ENCODE data around the gene CASZ1.

The CASZ1 gene

GRCh38 chr1:10667861-10668761, 128.3 kb downstream of the CASZ1 start:
- no peak for DNase-seq

DNA sequence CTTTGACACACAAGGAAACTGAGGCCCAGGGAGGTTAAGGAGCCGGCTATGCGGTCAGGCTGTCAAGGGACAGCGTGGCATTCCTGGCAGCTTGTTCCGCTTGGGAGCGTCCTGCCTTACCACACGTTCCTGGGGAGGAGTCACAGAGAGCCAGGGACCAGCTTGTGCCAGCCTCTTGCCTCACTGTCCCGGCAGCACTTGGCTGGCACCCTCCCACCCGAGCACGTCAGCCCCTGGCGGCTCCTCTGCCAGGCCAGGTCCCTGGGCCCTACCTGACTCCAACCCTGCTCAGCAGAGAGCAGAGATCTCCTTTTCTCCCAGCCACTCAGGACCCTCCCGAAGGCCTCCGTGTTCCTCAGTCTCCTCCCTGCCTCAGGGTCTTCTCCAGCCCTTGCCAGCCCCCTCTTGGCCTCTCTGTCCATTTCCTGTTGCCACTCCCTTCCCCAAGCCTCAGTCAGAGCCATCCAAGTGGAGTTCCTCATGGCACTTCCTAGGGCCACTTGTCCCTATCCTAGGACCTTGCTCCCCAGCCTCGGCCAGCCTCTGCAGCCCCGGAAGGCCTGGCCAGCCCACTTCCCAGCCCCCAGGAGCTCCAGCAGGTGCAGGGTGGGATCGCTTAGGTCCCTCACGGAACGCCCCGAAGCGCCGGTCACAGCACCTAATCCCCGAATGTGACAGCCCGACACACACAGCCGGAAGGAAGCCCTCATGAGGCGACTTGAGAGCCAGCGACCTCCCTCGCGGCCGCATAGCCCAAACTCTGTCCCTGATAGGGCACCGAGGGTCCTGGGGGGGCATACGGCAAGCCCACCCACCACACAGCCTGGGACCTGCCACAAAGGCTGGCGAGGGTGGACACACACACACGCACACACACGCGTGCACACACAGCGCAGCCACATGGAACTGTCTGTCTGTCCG, 130.3 kb downstream of the CASZ1 start:
- DNase-seq, result no peak

GRCh38 chr1:10665226-10665625, 131.2 kb downstream of the CASZ1 start:
- no peak for DNase-seq

- DNase-seq, result no peak
Measured at GRCh38 chr1:10664251-10664650, 132.2 kb downstream of the CASZ1 start.

DNA sequence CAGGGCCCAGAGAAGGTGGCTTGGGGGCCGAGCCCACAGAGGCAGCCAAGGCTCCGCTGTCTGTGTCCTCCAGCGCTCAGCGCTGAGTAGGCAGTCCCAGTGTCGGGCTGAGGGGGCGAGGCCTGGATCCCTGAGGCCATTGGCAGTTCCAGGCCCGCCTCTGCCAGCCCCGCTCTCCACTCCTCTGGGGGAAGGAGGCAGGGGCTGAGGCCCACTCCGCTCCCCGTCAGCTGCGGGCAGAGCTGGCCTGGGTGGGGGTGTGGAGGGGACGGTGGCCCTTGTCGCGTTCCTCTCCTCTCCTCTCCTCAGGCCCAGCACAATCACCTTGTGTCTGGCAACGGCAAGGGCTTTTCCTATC, 132.8 kb downstream of the CASZ1 start:
- no peak for DNase-seq

- DNase-seq, result no peak
Measured at GRCh38 chr1:10662824-10663677, 133.4 kb downstream of the CASZ1 start.

DNA sequence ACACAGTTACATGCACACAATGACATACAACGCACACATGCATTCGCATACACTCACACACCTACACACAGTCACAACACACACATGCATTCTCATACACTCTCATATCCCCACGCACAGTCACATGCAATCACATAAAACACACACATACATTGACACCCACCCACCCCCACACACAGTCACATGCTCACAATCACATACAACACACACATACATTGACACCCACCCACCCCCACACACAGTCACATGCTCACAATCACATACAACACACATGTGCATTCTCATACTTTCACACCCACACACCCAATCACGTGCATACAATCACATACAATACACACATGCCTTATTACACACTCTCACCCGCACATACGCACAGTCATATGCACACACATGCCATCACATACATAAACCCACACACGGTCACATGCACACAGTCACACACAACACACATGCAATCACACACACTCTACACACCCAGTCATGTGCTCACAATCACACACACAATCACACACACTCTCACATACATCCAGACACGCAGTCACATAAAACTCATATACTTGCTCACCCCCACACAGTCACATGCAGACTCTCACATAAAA, 134.3 kb downstream of the CASZ1 start:
- no peak for DNase-seq

GRCh38 chr1:10661453-10661852, 135.0 kb downstream of the CASZ1 start:
- DNase-seq, result no peak

GRCh38 chr1:10659646-10660540, 136.6 kb downstream of the CASZ1 start:
- DNase-seq, result no peak

GRCh38 chr1:10659218-10659617, 137.2 kb downstream of the CASZ1 start:
- DNase-seq, result no peak

GRCh38 chr1:10658396-10659066, 137.9 kb downstream of the CASZ1 start:
- DNase-seq, result no peak

GRCh38 chr1:10657088-10657847, 139.2 kb downstream of the CASZ1 start:
- DNase-seq, result no peak

- DNase-seq, result no peak
Measured at GRCh38 chr1:10656431-10656830, 140.0 kb downstream of the CASZ1 start.

DNA sequence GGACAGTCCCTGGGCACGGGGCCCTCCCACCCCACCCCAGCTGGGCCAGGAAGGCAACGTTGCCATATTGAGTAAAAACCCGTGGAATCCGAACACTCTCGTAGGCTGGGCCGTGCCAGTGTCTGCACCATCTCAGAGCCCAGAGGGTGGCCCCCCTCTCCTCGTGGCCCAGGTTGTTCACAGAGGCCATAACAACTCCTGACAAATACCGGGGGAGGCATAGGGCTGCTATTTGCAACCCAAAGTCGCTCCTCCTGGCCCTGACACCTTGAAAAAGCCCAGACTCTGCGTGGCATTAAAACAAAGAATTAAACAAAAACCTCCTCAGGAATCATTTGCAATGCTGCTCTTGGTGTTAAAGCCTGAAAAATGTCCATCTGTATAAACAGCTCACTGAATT, 141.4 kb downstream of the CASZ1 start:
- DNase-seq, result no peak

GRCh38 chr1:10653370-10654125, 142.9 kb downstream of the CASZ1 start:
- no peak for DNase-seq

- DNase-seq, result no peak
Measured at GRCh38 chr1:10652626-10653025, 143.8 kb downstream of the CASZ1 start.

DNA sequence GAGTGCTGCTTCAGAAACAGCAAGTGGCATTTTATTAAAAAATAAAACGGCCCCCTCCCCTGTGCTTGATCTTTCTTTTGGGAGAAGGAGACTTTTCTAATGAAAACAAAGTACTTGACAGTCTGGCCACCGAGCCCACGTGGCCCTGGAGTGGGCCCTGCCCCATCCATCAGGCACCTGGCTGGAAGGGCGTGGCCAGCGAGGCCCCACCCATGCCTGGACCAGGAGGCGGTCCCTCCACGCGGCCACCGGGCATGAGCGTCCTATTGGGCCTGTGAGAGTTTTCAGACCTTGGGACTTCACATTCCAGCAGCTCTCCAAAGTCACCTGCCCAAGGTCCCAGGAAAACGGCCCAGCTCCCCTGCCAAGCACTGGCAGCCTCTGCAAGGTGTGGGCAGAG, 144.7 kb downstream of the CASZ1 start:
- DNase-seq, result no peak

- no peak for DNase-seq
Measured at GRCh38 chr1:10651389-10651766, 145.1 kb downstream of the CASZ1 start.

Data from suppressor macrophage treated with lipopolysaccharide for 1 hour (primary cell).